KMS-11 (cell line): ENCODE measurements around the gene GPATCH4.

Source experiments
- H2AFZ ChIP-seq: fragments of 200-600 bp; sonication (generic); 2 replicates; pipeline ENCODE4 v1.6.1; 2016; ENCODE audit warnings: antibody characterized with exemption, mixed run types, low read depth
- H3K27ac ChIP-seq: fragments of 200-600 bp; sonication (generic); 2 replicates; pipeline ENCODE4 v1.6.1; 2016; ENCODE audit warnings: mild to moderate bottlenecking, mixed run types
- H3K27me3 ChIP-seq: fragments of 200-600 bp; sonication (generic); 2 replicates; pipeline ENCODE4 v1.6.1; 2017; ENCODE audit warnings: mild to moderate bottlenecking, low read depth, mixed run types, moderate library complexity; ENCODE audit not compliant: insufficient read depth
- H3K36me3 ChIP-seq: fragments of 200-600 bp; sonication (generic); 2 replicates; pipeline ENCODE4 v1.6.1; 2017; ENCODE audit warnings: mild to moderate bottlenecking, mixed run types; ENCODE audit not compliant: insufficient read depth
- H3K4me1 ChIP-seq: fragments of 200-600 bp; sonication (generic); 2 replicates; pipeline ENCODE4 v1.6.1; 2016; ENCODE audit warnings: mild to moderate bottlenecking, low read depth, mixed run types; ENCODE audit not compliant: poor library complexity, severe bottlenecking
- H3K4me2 ChIP-seq: fragments of 200-600 bp; sonication (generic); 2 replicates; pipeline ENCODE4 v1.7.0; 2016; ENCODE audit warnings: mild to moderate bottlenecking, mixed run types
- H3K4me3 ChIP-seq: fragments of 200-600 bp; sonication (generic); IDR thresholded peaks from 2 replicates; pipeline ENCODE4 v1.6.1; 2017; ENCODE audit warnings: low read depth, low read length, mixed read lengths; ENCODE audit not compliant: insufficient read depth
- H3K79me2 ChIP-seq: fragments of 200-600 bp; sonication (generic); 2 replicates; pipeline ENCODE4 v1.6.1; 2016; ENCODE audit warnings: low read depth, mixed run types; ENCODE audit not compliant: insufficient read depth
- H3K9ac ChIP-seq: fragments of 200-600 bp; sonication (generic); 2 replicates; pipeline ENCODE4 v1.6.1; 2016; ENCODE audit warnings: mild to moderate bottlenecking, mixed run types
- H4K20me1 ChIP-seq: fragments of 200-600 bp; sonication (generic); 2 replicates; pipeline ENCODE4 v1.6.1; 2016; ENCODE audit warnings: mild to moderate bottlenecking, mixed run types; ENCODE audit not compliant: insufficient read depth
- TF ChIP-seq, protein P1 (sequence below): fragments of 200-600 bp; sonication (generic); conservative IDR thresholded peaks from 2 replicates; pipeline ENCODE4 v1.6.1; 2017; ENCODE audit warnings: low read depth, mild to moderate bottlenecking, antibody characterized with exemption, low read length, moderate library complexity, mixed read lengths

The GPATCH4 gene

GRCh38 chr1:156644146-156644545 is 42.9 kb upstream of the GPATCH4 start:
- H4K20me1 ChIP-seq: no peaks in the 10 kb centered on the region
- TF ChIP-seq, protein P1, sequence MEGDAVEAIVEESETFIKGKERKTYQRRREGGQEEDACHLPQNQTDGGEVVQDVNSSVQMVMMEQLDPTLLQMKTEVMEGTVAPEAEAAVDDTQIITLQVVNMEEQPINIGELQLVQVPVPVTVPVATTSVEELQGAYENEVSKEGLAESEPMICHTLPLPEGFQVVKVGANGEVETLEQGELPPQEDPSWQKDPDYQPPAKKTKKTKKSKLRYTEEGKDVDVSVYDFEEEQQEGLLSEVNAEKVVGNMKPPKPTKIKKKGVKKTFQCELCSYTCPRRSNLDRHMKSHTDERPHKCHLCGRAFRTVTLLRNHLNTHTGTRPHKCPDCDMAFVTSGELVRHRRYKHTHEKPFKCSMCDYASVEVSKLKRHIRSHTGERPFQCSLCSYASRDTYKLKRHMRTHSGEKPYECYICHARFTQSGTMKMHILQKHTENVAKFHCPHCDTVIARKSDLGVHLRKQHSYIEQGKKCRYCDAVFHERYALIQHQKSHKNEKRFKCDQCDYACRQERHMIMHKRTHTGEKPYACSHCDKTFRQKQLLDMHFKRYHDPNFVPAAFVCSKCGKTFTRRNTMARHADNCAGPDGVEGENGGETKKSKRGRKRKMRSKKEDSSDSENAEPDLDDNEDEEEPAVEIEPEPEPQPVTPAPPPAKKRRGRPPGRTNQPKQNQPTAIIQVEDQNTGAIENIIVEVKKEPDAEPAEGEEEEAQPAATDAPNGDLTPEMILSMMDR: no peak
- no peak overlapping the region for H3K27ac ChIP-seq
- H3K36me3 ChIP-seq: no peaks in the 10 kb centered on the region
- no peaks in the 10 kb centered on the region for H3K79me2 ChIP-seq
- H3K27me3 ChIP-seq: peaks cover 98% of the 10 kb centered on the region
- H2AFZ ChIP-seq: no peak overlapping the region
- H3K4me2 ChIP-seq: no peak overlapping the region
- H3K9ac ChIP-seq: no peak overlapping the region
- H3K4me3 ChIP-seq: no peak overlapping the region
- peaks cover 10% of the 10 kb centered on the region for H3K4me1 ChIP-seq

DNA sequence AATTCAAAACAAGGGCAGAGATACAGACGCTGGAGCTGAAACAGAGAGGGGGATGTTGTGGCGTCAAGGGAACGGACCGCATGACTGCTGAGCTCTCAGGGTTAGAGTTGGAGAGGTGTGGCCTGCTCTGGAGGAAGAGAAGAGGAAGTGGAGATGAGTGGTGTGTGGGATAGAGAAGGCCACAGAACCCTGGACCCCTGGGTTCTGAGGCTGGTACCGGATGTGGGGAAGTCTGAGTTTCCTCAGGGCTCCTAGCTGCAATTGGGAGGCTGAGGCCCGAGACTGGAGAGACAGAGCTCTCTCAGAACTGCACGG is 42.5 kb upstream of the GPATCH4 start:
- H3K27ac ChIP-seq: no peak overlapping the region
- no peak overlapping the region for H3K4me2 ChIP-seq
- no peaks in the 10 kb centered on the region for H4K20me1 ChIP-seq
- H3K79me2 ChIP-seq: no peaks in the 10 kb centered on the region
- H3K27me3 ChIP-seq: peaks cover 98% of the 10 kb centered on the region
- no peak overlapping the region for H3K4me3 ChIP-seq
- TF ChIP-seq, protein P1: no peak
- H3K4me1 ChIP-seq: peaks cover 14% of the 10 kb centered on the region
- H2AFZ ChIP-seq: no peak overlapping the region
- no peak overlapping the region for H3K9ac ChIP-seq
- no peaks in the 10 kb centered on the region for H3K36me3 ChIP-seq

DNA sequence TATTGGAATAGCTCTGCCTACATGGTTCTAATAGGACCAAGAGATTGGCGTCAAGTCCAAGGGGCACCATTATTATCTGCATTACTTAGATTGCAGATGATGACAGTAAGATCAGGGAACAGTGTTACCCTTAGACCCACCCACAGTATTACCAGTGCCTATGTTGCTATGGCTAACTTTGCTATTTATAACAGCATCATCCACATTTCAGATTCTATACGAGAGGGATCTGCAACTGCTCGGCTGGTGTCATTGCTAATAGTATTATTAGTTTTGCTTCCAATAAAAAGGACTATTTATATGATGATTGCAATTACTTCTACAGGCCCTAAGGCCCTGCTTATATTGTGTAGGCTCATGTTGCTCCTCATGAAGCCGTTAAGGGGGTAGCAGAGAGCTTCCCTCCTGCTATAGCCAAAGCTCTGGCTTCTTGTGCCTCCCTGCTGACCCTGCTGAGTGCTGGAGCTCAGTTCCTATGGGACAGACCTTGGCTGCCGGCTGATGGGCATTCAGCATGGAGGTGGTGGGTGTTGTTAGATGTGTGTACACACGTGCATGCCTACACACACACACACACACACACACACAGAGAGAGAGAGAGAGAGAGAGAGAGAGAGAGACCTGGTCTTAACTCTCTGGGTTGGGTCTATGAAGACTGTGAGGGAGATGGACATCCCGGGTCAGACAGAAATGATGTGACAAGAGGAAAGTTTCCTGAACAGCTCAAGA is 41.9 kb upstream of the GPATCH4 start:
- Histone ChIP-seq H3K4me3 (no peak overlapping the region), H4K20me1 (no peaks in the 10 kb centered on the region), H3K27me3 (peaks cover 98% of the 10 kb centered on the region), H3K9ac (no peak overlapping the region), H2AFZ (no peak overlapping the region), H3K36me3 (no peaks in the 10 kb centered on the region), H3K4me1 (peaks cover 15% of the 10 kb centered on the region), H3K27ac (no peak overlapping the region), H3K4me2 (no peak overlapping the region), H3K79me2 (no peaks in the 10 kb centered on the region)
- TF ChIP-seq, protein P1: no peak

GRCh38 chr1:156642265-156643048 is 41.2 kb upstream of the GPATCH4 start:
- H3K4me2 ChIP-seq: no peak overlapping the region
- no peak overlapping the region for H3K9ac ChIP-seq
- no peak overlapping the region for H2AFZ ChIP-seq
- no peak overlapping the region for H3K27ac ChIP-seq
- H3K36me3 ChIP-seq: no peaks in the 10 kb centered on the region
- H3K4me3 ChIP-seq: no peak overlapping the region
- H3K79me2 ChIP-seq: no peaks in the 10 kb centered on the region
- TF ChIP-seq, protein P1: no peak
- no peaks in the 10 kb centered on the region for H4K20me1 ChIP-seq
- H3K27me3 ChIP-seq: peaks cover 98% of the 10 kb centered on the region
- H3K4me1 ChIP-seq: peaks cover 15% of the 10 kb centered on the region
